Measurements from ENCODE around the gene SLC27A1. TPM values are rescaled to one million over a fixed set of nuclear protein-coding genes. Genes with fewer than 3 reads are reported as not detected.
A peak's percentile ranks its signal among the peaks of the same experiment; 100 is the strongest.

The SLC27A1 gene
- total and polyA plus RNA-seq, 10 of the 15 experiments (the other 5 are each of a cell fraction or from before 2014, with no cell fraction given), result 0.11 to 2.3 (median 1.2) TPM

DNA sequence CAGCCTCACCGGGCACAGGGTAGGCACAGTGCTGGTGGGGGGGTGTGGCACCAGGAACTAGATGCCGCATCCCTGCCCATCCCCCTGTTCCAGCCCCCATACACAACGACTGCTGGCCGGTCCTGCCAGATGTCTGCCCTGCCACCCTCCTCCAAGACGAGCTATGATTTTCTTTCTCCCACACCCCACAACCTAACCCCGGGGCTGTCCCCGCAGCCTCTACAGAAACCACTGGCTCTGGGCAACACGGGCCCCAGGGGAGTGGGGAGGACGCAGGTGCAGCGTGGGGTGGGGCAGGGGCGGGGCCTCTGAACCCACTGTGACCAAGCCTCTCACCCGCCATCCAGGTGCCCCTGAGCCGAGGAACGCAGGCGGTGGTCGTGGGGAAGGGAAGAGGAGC is 56.6 kb downstream of the SLC27A1 start (continued):
- TF ChIP-seq IKZF2 (IDR thresholded peaks at IDR 0.05) (peak in 1 of 2 experiments; percentile 33; a peak in 1 of 4 replicates), TCF12 (IDR thresholded peaks at IDR 0.05; ENCODE audit: low read depth, low read length) (peak; percentile 93), SP1 (IDR thresholded peaks at IDR 0.05; ENCODE audit: low read depth, low read length) (peak; percentile 43), YBX1 (IDR thresholded peaks at IDR 0.05) (no peak), ZNF217 (IDR thresholded peaks at IDR 0.05) (peak; percentile 82), CREM (IDR thresholded peaks at IDR 0.05; ENCODE audit: low read depth) (peak; percentile 69; the same call in 1 of the 2 replicates), DPF2 (IDR thresholded peaks at IDR 0.05) (peak; percentile 56; the same call in 1 of the 2 replicates), BHLHE40 (IDR thresholded peaks at IDR 0.05; ENCODE audit: borderline replicate concordance in 1 of 2, low read depth in 2 of 2, low read length in 1 of 2) (peak; percentile 60 to 70; a peak in 2 of 4 replicates), KLF5 (IDR thresholded peaks at IDR 0.05; ENCODE audit: partially characterized antibody) (no peak), SUPT20H (IDR thresholded peaks at IDR 0.05; ENCODE audit: borderline replicate concordance, control insufficient read depth, low read depth, low read length) (no peak), ATF7 (IDR thresholded peaks at IDR 0.05; ENCODE audit: low read depth) (no peak), SMARCA5 (IDR thresholded peaks at IDR 0.05) (peak; percentile 86; the same call in 1 of the 2 replicates), IKZF1 (conservative IDR thresholded peaks at IDR 0.05) (peak; percentile 53; the same call in 1 of the 2 replicates), NR2C2 (IDR thresholded peaks at IDR 0.05; ENCODE audit: borderline replicate concordance, control insufficient read depth, insufficient read length, low read depth) (no peak), GATAD2B (conservative IDR thresholded peaks at IDR 0.05; ENCODE audit: low read depth) (no peak), SIN3A (IDR thresholded peaks at IDR 0.05; ENCODE audit: low read depth, low read length) (no peak), SMC3 (IDR thresholded peaks at IDR 0.05; ENCODE audit: borderline replicate concordance, low read length) (no peak), RCOR1 (conservative IDR thresholded peaks at IDR 0.05; ENCODE audit: low read depth, low read length) (peak; percentile 42; the same call in 1 of the 2 replicates), RUNX3 (IDR thresholded peaks at IDR 0.05; ENCODE audit: low read length) (peak; percentile 90), TCF3 (IDR thresholded peaks at IDR 0.05; ENCODE audit: borderline replicate concordance, insufficient read depth, low read depth, low read length) (peak; percentile 90), NBN (IDR thresholded peaks at IDR 0.05) (peak; percentile 57; the same call in 1 of the 2 replicates)
- TF ChIP-seq, protein P1, sequence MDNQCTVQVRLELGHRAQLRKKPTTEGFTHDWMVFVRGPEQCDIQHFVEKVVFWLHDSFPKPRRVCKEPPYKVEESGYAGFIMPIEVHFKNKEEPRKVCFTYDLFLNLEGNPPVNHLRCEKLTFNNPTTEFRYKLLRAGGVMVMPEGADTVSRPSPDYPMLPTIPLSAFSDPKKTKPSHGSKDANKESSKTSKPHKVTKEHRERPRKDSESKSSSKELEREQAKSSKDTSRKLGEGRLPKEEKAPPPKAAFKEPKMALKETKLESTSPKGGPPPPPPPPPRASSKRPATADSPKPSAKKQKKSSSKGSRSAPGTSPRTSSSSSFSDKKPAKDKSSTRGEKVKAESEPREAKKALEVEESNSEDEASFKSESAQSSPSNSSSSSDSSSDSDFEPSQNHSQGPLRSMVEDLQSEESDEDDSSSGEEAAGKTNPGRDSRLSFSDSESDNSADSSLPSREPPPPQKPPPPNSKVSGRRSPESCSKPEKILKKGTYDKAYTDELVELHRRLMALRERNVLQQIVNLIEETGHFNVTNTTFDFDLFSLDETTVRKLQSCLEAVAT (IDR thresholded peaks at IDR 0.05), result no peak
- TF ChIP-seq, protein P2, sequence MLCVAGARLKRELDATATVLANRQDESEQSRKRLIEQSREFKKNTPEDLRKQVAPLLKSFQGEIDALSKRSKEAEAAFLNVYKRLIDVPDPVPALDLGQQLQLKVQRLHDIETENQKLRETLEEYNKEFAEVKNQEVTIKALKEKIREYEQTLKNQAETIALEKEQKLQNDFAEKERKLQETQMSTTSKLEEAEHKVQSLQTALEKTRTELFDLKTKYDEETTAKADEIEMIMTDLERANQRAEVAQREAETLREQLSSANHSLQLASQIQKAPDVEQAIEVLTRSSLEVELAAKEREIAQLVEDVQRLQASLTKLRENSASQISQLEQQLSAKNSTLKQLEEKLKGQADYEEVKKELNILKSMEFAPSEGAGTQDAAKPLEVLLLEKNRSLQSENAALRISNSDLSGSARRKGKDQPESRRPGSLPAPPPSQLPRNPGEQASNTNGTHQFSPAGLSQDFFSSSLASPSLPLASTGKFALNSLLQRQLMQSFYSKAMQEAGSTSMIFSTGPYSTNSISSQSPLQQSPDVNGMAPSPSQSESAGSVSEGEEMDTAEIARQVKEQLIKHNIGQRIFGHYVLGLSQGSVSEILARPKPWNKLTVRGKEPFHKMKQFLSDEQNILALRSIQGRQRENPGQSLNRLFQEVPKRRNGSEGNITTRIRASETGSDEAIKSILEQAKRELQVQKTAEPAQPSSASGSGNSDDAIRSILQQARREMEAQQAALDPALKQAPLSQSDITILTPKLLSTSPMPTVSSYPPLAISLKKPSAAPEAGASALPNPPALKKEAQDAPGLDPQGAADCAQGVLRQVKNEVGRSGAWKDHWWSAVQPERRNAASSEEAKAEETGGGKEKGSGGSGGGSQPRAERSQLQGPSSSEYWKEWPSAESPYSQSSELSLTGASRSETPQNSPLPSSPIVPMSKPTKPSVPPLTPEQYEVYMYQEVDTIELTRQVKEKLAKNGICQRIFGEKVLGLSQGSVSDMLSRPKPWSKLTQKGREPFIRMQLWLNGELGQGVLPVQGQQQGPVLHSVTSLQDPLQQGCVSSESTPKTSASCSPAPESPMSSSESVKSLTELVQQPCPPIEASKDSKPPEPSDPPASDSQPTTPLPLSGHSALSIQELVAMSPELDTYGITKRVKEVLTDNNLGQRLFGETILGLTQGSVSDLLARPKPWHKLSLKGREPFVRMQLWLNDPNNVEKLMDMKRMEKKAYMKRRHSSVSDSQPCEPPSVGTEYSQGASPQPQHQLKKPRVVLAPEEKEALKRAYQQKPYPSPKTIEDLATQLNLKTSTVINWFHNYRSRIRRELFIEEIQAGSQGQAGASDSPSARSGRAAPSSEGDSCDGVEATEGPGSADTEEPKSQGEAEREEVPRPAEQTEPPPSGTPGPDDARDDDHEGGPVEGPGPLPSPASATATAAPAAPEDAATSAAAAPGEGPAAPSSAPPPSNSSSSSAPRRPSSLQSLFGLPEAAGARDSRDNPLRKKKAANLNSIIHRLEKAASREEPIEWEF (IDR thresholded peaks at IDR 0.05; ENCODE audit: insufficient replicate concordance, low read depth, low read length), result no peak
- TF ChIP-seq, protein P3, sequence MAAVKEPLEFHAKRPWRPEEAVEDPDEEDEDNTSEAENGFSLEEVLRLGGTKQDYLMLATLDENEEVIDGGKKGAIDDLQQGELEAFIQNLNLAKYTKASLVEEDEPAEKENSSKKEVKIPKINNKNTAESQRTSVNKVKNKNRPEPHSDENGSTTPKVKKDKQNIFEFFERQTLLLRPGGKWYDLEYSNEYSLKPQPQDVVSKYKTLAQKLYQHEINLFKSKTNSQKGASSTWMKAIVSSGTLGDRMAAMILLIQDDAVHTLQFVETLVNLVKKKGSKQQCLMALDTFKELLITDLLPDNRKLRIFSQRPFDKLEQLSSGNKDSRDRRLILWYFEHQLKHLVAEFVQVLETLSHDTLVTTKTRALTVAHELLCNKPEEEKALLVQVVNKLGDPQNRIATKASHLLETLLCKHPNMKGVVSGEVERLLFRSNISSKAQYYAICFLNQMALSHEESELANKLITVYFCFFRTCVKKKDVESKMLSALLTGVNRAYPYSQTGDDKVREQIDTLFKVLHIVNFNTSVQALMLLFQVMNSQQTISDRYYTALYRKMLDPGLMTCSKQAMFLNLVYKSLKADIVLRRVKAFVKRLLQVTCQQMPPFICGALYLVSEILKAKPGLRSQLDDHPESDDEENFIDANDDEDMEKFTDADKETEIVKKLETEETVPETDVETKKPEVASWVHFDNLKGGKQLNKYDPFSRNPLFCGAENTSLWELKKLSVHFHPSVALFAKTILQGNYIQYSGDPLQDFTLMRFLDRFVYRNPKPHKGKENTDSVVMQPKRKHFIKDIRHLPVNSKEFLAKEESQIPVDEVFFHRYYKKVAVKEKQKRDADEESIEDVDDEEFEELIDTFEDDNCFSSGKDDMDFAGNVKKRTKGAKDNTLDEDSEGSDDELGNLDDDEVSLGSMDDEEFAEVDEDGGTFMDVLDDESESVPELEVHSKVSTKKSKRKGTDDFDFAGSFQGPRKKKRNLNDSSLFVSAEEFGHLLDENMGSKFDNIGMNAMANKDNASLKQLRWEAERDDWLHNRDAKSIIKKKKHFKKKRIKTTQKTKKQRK (IDR thresholded peaks at IDR 0.05; ENCODE audit: low read depth, low read length), result no peak
